NB4 (cell line): ENCODE data around the gene ZNF423.

Experiments
- DNase-seq: peaks from one replicate; pipeline ENCODE4 v3.0.0; 2010; ENCODE audit warnings: low read depth
- H3K4me3 ChIP-seq: one replicate; pipeline ENCODE4 v1.5.1; 2011; ENCODE audit warnings: mild to moderate bottlenecking, low read depth, low read length, moderate library complexity
- MYC ChIP-seq: IDR thresholded peaks from 2 replicates; pipeline ENCODE4 v1.6.1; 2011; ENCODE audit warnings: low read depth, low read length
- POLR2A ChIP-seq: IDR thresholded peaks from 2 replicates; pipeline ENCODE4 v1.6.1; 2011; ENCODE audit warnings: mild to moderate bottlenecking; ENCODE audit not compliant: insufficient read length; ENCODE audit errors: extremely low read depth
- TF ChIP-seq, protein P1 (sequence below): IDR thresholded peaks from one replicate; pipeline ENCODE4 v1.5.1; 2012; ENCODE audit warnings: low read depth, low read length
- TF ChIP-seq, protein P2 (sequence below): IDR thresholded peaks from 2 replicates; pipeline ENCODE4 v1.6.1; 2011; ENCODE audit warnings: low read depth, low read length

ZNF423 gene

GRCh38 chr16:49824593-49824992, 31.3 kb downstream of the ZNF423 start:
- no peak for DNase-seq
- H3K4me3 ChIP-seq: no peak overlapping the region
- TF ChIP-seq, protein P1, sequence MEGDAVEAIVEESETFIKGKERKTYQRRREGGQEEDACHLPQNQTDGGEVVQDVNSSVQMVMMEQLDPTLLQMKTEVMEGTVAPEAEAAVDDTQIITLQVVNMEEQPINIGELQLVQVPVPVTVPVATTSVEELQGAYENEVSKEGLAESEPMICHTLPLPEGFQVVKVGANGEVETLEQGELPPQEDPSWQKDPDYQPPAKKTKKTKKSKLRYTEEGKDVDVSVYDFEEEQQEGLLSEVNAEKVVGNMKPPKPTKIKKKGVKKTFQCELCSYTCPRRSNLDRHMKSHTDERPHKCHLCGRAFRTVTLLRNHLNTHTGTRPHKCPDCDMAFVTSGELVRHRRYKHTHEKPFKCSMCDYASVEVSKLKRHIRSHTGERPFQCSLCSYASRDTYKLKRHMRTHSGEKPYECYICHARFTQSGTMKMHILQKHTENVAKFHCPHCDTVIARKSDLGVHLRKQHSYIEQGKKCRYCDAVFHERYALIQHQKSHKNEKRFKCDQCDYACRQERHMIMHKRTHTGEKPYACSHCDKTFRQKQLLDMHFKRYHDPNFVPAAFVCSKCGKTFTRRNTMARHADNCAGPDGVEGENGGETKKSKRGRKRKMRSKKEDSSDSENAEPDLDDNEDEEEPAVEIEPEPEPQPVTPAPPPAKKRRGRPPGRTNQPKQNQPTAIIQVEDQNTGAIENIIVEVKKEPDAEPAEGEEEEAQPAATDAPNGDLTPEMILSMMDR: no peak
- TF ChIP-seq, protein P2, sequence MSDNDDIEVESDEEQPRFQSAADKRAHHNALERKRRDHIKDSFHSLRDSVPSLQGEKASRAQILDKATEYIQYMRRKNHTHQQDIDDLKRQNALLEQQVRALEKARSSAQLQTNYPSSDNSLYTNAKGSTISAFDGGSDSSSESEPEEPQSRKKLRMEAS: no peak
- TF ChIP-seq POLR2A (no peak), MYC (no peak)

DNA sequence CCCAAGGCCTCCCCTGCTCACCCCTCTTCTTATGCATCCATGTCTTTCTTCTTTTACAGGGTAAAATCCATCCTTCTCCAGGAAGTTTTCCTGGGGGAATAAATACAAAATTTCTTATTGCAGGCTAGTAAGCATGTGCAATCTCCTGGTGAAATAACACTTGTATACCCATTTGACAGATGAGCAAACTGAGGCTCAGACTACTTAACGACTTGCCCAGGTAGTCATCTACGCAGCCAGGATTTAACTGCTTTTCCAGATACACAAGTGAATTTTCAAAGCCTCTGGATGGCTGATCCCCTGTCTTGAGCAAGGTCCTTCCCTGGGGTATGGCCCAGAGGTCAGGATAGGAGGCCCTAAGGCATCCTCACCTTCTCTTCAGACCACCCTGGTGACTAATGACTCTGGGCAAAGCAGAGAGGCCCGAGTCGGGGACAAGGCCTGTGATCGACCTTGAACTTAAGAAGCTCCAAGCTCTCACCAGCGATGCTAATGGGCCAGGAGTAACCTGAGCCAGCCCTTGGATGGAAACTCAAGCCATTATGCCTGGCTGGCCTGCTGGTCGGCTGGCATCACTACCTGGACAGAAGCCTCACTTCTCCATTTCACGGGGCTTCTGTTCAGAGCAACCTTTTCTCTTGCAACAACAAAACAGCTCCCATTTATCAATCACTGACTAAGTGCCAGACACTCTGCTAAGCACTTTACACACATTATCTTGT, 33.1 kb downstream of the ZNF423 start:
- no peak overlapping the region for H3K4me3 ChIP-seq
- TF ChIP-seq POLR2A: no peak
- TF ChIP-seq, protein P1: no peak
- DNase-seq: no peak

DNA sequence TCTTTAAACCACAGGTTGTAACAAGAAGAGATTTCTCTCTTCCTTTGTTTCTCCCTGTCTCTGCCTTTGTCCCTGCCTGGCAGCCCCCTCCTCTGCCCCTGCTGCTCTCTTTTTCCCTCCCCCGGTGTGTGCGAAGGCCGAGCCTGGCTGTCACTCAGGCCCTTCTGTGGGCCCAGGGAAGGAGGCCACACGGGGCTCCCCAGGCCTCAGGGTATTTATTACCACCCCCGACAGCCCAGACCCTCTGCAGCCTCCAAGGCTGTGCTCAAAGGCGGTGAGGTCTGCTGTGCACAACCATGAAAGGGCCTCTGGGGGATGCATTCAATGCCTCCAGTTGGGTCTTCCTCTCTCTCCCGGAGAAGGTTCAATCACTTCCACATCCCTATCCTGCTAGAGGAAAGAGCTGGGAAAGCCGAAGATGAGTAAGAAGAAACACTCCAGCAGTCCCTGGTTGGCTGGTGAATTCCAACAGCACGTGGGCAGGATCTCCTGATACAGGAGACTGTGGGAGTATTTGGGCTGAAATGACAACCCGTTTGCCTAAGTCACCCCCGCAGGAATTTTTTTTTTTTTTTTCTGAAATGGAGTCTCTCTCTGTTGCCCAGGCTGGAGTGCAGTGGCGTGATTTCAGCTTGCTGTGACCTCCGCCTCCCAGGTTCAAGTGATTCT, 34.2 kb downstream of the ZNF423 start:
- TF ChIP-seq MYC (no peak), POLR2A (no peak)
- TF ChIP-seq, protein P1: no peak
- TF ChIP-seq, protein P2: no peak
- no peak overlapping the region for H3K4me3 ChIP-seq
- no peak for DNase-seq

DNA sequence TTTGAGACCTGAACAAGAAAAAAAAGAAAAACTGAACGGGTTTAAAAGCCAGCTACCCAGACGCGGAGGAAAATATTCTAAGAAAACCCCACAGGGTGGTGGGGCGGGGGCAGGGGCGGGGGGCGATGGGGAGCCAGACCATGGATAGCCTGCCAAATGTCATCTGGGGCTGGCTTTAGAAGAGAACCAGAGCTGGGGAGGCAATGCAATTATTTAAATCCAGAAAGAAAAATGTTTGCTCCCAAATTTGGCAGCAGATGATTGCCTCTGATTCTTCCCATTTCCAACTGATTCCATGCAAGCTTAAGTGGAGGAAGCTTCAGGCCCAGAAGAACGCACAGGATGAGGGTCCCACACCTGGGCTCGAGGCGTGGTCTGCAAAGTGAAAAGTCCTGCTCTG, 34.8 kb downstream of the ZNF423 start:
- no peak for DNase-seq
- no peak overlapping the region for H3K4me3 ChIP-seq
- TF ChIP-seq MYC (no peak), POLR2A (no peak)
- TF ChIP-seq, protein P1: no peak
- TF ChIP-seq, protein P2: no peak

DNA sequence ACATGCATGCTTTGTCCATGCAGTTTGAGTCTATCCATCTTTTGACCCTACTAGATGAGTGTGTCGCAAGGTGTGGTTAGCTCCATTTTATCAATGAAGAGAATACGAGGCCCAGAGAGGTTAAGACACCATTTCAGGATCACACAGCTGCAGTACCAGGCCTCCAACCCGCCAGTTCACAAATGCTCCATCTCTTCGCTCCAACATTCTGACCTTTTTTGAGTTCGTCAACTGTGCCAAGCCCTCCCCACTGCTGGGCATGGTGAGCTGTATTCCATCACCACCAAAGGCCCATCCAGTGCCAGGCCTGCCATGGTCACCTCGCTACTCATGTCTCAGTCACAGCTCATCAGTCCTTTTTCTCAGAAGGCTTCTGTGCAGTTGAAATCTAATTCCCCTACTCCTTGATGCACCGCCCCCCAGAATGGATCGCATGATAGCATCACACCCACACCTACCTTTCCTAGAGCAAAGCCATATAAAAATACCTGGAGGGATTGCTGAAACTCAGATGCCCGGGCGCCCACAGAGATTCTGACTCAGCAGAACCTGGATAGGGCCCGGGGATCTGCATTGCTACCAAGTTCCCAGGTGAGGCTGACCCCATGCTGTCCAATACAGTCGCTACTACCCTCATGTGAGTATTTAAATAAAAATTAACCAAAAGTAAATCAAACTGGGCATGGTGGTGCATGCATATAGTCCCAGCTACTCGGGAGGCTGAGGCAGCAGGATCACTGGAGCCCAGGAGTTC, 38.0 kb downstream of the ZNF423 start:
- TF ChIP-seq MYC (no peak), POLR2A (no peak)
- TF ChIP-seq, protein P2: no peak
- TF ChIP-seq, protein P1: no peak
- no peak for DNase-seq
- H3K4me3 ChIP-seq: no peak overlapping the region
